Activated CD8-positive, alpha-beta T cell treated with anti-CD3 and anti-CD28 coated beads for 36 hours (primary cell): ENCODE data around the gene FSIP1. TPM values are rescaled to one million over a fixed set of nuclear protein-coding genes. Genes with fewer than 3 reads are reported as not detected.

Experiments
- ATAC-seq: fragments of 200-7000 bp; cut with Tn5 transposase; one replicate; pipeline ENCODE4 v1.10.0; 2021; ENCODE audit warnings: mild to moderate bottlenecking, moderate library complexity
- CTCF ChIA-PET: fragments of 350-600 bp; sonication (Branson Sonifier 250); formaldehyde crosslinking; loops from one replicate; lab custom pipeline; 2021; ENCODE audit warnings: antibody characterized with exemption; lab: Charles Lee
- POLR2A ChIA-PET: fragments of 350-600 bp; sonication (Branson Sonifier 250); formaldehyde crosslinking; loops from one replicate; lab custom pipeline; 2021; ENCODE audit warnings: antibody characterized with exemption; lab: Charles Lee
- DNase-seq: peaks from one replicate; pipeline ENCODE4 v3.0.0-alpha.2; 2020
- H3K27ac Mint-ChIP-seq: one replicate; pipeline ENCODE4 v1.8.0; 2021; ENCODE audit warnings: mild to moderate bottlenecking, mixed read lengths
- H3K27me3 Mint-ChIP-seq: one replicate; pipeline ENCODE4 v1.8.0; 2021; ENCODE audit warnings: mixed read lengths
- H3K36me3 Mint-ChIP-seq: one replicate; pipeline ENCODE4 v1.8.0; 2021; ENCODE audit warnings: low read depth, mixed read lengths
- H3K4me1 Mint-ChIP-seq: one replicate; pipeline ENCODE4 v1.8.0; 2021; ENCODE audit warnings: low read depth, mixed read lengths
- H3K4me3 Mint-ChIP-seq: one replicate; pipeline ENCODE4 v1.8.0; 2021; ENCODE audit warnings: mild to moderate bottlenecking, moderate library complexity, mixed read lengths
- H3K9me3 Mint-ChIP-seq: one replicate; pipeline ENCODE4 v1.8.0; 2021; ENCODE audit warnings: mixed read lengths
- CTCF ChIP-seq: fragments of 200-600 bp; IDR thresholded peaks from one replicate; pipeline ENCODE4 v1.8.0; 2022; ENCODE audit warnings: antibody characterized with exemption, mild to moderate bottlenecking
- intact Hi-C: fragments of 100-400 bp; cut with micrococcal nuclease; formaldehyde crosslinking; loops from one replicate; pipeline ENCODE4 v1.10.0; 2022
- total RNA-seq, 2 experiments: library from RNA; stranded (reverse); gene quantifications; one replicate each; pipeline ENCODE4 v1.2.3, GENCODE V29; 2021

Gene FSIP1
- total RNA-seq, 2 experiments from 2014 or later = 0.36 to 0.43 TPM

- no peaks in the 10 kb centered on the region for H3K36me3 Mint-ChIP-seq
- POLR2A ChIA-PET = no interaction called here
Measured at GRCh38 chr15:39645138-39645975, 137.3 kb downstream of the FSIP1 start.

GRCh38 chr15:39644136-39644535 is 138.5 kb downstream of the FSIP1 start:
- H3K4me1 Mint-ChIP-seq = peaks cover 41% of the 10 kb centered on the region
- ATAC-seq = no peak
- intact Hi-C loops = no loop called here
- H3K9me3 Mint-ChIP-seq = peaks cover 2% of the 10 kb centered on the region
- H3K27ac Mint-ChIP-seq = no peak overlapping the region
- POLR2A ChIA-PET = no interaction called here
- no peak for TF ChIP-seq CTCF
- no peak overlapping the region for H3K4me3 Mint-ChIP-seq
- peaks cover 1% of the 10 kb centered on the region for H3K27me3 Mint-ChIP-seq
- DNase-seq = no peak
- CTCF ChIA-PET = interaction anchor here (0.8 to 1.7 kb wide), 2 partner anchors 18 to 113 kb away, joined by 3 to 8 read pairs; no protein-coding TSS in a partner anchor
- H3K36me3 Mint-ChIP-seq = no peaks in the 10 kb centered on the region

More at GRCh38 chr15:39645138-39645975, 137.3 kb downstream of the FSIP1 start:
- no peak for DNase-seq
- CTCF ChIA-PET = interaction anchor here (0.6 to 1.7 kb wide), 6 partner anchors 14 to 111 kb away, joined by 3 to 8 read pairs (median 3); no protein-coding TSS in a partner anchor
- intact Hi-C loops = no loop called here
- TF ChIP-seq CTCF = no peak
- Mint-ChIP-seq H3K9me3 (peaks cover 2% of the 10 kb centered on the region), H3K27me3 (no peaks in the 10 kb centered on the region), H3K4me1 (peaks cover 39% of the 10 kb centered on the region), H3K4me3 (no peak overlapping the region), H3K27ac (no peak overlapping the region)
- no peak for ATAC-seq

- intact Hi-C loops = no loop called here
- ChIA-PET CTCF (interaction anchor here (0.8 kb wide), 1 partner anchor 18 kb away, joined by 3 read pairs; no protein-coding TSS in a partner anchor), POLR2A (no interaction called here)
- Mint-ChIP-seq H3K36me3 (no peaks in the 10 kb centered on the region), H3K27ac (peak overlapping the region; percentile 30), H3K4me1 (peaks cover 41% of the 10 kb centered on the region), H3K27me3 (peaks cover 1% of the 10 kb centered on the region), H3K4me3 (no peak overlapping the region), H3K9me3 (peaks cover 2% of the 10 kb centered on the region)
- peak; percentile 59 for ATAC-seq
- no peak for DNase-seq
- no peak for TF ChIP-seq CTCF
Measured at GRCh38 chr15:39643727-39644126, 138.9 kb downstream of the FSIP1 start.

- Mint-ChIP-seq H3K4me1 (peaks cover 41% of the 10 kb centered on the region), H3K36me3 (no peaks in the 10 kb centered on the region), H3K4me3 (no peak overlapping the region), H3K27me3 (peaks cover 8% of the 10 kb centered on the region), H3K27ac (no peak overlapping the region), H3K9me3 (peaks cover 2% of the 10 kb centered on the region)
- ChIA-PET CTCF (interaction anchor here (0.9 to 1.3 kb wide), 3 partner anchors 12 to 266 kb away, joined by 3 to 4 read pairs (median 3); no protein-coding TSS in a partner anchor), POLR2A (interaction anchor here (1.2 kb wide), 1 partner anchor 13 kb away, joined by 5 read pairs; no protein-coding TSS in a partner anchor)
- DNase-seq (no peak), ATAC-seq (peak; percentile 37)
- no peak for TF ChIP-seq CTCF
- intact Hi-C loops = no loop called here
Measured at GRCh38 chr15:39642011-39642640, 140.5 kb downstream of the FSIP1 start.
